Activated CD4-positive, alpha-beta T cell treated with anti-CD3 and anti-CD28 coated beads, Interleukin-2, amount 50 U/mL, for 4 hours (primary cell): ENCODE data around the gene ADAMTS16.

ENCODE experiments used
- DNase-seq, 2 experiments: peaks; one replicate each; pipeline ENCODE4 v3.0.0-alpha.2; 2020

ADAMTS16 gene

GRCh38 chr5:5318426-5319190, 178.5 kb downstream of the ADAMTS16 start:
- DNase-seq, result no peak

DNA sequence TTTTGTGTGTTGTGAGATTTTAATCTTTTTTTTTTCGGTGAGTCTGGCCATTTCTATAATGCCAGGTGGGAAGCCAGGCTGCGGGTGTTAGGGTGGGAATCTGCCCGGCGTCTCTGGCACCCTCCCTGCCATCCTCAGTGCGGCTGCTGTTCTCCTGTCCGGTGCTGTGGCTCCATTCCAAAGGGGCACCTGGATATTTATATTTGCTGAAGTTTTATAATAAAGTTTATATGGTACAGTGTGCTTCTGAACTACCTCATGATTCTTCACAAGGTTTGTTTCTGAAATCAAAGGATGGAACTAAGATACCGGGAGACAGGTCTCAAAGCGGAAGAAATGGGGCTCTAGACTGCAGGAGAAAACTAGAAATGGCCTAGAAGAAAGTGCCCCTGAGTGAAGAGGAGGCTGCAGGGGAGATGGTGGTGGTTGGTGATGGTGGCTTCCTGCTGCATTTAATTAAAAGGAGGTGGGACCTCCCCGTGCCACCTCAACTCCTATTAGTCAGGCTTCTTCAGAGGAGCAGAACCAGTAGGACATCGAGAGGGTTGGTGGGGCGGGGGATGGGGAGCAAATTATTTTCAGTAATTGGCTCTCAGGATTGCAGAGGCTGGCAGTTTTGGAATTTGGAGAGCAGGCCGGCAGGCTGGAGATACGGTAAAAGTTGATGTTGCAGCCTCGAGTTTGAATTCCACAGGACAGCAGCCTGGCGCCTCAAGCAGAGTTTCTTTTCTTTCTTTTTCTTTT, 180.1 kb downstream of the ADAMTS16 start:
- no peak for DNase-seq

DNA sequence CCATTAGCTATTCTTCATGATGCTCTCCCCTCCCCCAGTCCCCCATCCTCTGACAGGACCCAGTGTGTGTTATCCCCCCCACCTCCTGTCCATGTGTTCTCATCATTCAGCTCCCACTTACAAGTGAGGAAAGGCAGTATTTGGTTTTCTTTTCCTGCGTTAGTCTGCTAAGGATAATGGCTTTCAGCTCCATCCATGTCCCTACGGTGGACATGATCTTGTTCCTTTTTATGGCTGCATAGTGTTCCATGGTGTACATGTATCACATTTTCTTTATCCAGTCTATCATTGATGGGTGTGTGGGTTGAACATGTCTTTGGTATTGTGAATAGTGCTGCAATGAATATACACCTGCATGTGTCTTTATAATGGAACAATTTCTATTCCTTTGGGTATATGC, 181.0 kb downstream of the ADAMTS16 start:
- no peak for DNase-seq

GRCh38 chr5:5323551-5323950, 183.4 kb downstream of the ADAMTS16 start:
- no peak for DNase-seq

- no peak for DNase-seq
Measured at GRCh38 chr5:5326115-5326758, 186.1 kb downstream of the ADAMTS16 start.

- DNase-seq, result no peak
Measured at GRCh38 chr5:5327126-5327525, 187.0 kb downstream of the ADAMTS16 start.

DNA sequence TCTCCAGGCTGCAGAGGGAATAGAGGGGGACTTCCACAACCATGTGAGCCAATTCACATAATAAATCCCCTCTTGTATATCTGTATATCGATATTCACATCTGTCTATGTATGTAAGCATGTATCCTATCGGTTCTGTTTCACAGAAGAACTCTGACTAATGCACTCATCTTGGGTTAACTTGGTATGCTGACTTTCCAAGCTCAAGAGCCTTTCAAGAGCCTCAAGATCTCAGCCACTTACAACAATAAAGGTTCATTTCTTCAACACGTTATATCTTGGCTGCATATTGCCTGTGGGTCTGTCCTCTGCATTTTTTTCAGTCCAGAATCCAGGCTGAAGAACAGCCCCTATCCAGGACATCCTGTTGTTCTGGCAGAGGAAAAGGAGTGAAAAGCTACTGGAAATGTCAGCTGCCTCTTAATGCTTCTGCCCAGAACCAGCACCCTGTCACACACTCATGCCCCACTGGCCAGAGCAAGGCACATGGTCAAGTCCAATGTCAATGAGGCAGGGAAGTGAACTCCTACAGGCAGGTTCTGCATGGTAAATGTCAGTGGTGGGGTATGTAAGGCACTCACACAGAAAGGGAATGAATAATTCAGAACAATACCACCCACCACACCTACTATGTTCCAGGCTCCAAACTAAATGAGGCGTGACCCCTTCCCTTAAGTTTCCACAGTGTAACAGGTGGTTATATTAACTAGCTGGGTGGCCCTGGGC, 190.8 kb downstream of the ADAMTS16 start:
- no peak for DNase-seq

DNA sequence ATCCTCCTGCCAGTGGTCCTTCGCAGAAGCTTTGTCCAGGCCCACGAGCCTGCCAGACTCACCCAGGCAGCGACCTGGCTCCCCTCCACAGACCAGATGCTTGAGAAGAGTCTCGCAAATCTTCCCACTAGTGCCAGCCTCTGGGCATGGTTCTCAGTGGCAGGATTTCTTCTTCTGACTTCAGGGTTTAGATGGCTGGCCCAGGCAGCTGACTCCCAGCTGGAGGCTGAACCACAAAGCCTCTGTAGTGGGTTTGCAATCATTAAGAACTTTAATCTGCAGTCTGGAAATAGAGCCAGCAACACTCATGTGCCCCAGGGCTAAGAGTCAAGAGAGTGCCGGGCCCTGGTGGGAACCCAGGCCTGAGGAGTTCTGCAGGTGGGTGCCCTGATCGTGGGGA, 191.7 kb downstream of the ADAMTS16 start:
- no peak for DNase-seq

- no peak for DNase-seq
Measured at GRCh38 chr5:5332287-5332686, 192.2 kb downstream of the ADAMTS16 start.

- no peak for DNase-seq
Measured at GRCh38 chr5:5335107-5335506, 195.0 kb downstream of the ADAMTS16 start.

DNA sequence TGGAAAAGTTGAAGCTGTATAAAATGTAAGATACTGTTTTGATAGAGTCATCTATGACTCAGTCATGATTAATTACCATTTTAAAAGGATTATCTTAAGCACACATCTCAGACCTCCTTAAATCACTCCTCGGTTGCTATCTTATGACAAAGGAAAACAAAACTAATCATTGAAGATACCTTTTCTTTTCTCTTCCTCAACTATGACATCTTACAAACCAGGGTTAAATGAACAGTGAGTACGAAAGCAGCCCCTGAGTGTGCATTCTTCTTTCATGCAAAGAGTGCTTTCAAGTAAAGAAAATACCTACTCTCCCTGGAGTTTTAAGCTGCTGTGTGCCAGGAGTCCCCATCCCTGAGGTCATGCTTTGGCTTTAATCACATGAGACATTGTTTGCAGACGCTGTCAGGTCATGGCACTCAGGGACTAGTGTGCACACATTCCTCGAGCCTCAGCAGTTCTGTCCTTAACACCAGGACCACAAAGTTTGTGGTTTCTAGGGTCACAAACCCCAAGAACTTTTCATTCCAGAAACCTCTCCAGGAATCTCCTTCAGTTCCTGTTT, 195.7 kb downstream of the ADAMTS16 start:
- no peak for DNase-seq

GRCh38 chr5:5339257-5339656, 199.1 kb downstream of the ADAMTS16 start:
- no peak for DNase-seq

- no peak for DNase-seq
Measured at GRCh38 chr5:5340206-5340729, 200.1 kb downstream of the ADAMTS16 start.

- no peak for DNase-seq
Measured at GRCh38 chr5:5341531-5342292, 201.6 kb downstream of the ADAMTS16 start.

- no peak for DNase-seq
Measured at GRCh38 chr5:5342784-5343183, 202.7 kb downstream of the ADAMTS16 start.

DNA sequence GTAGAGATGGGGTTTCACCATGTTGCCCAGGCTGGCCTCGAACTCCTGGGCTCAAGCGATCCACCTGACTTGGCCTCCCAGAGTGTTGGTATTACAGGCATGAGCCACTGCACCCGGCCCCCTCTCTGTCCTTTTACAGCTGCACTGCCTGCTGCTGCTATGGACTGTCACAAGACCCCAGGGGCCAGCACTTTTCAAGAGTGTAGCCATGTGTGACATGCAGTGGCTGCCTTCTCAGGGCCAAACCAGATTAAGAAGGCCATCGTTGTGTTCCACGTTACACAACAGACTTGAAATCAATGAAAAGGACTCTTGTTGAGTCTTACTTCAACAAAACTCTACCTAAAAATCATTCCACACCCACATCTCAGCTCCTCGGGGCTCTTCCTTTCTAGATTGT, 203.4 kb downstream of the ADAMTS16 start:
- no peak for DNase-seq

GRCh38 chr5:5344051-5344571, 204.0 kb downstream of the ADAMTS16 start:
- DNase-seq, result no peak

- DNase-seq, result no peak
Measured at GRCh38 chr5:5344606-5345005, 204.5 kb downstream of the ADAMTS16 start.

- no peak for DNase-seq
Measured at GRCh38 chr5:5347442-5347841, 207.3 kb downstream of the ADAMTS16 start.

- no peak for DNase-seq
Measured at GRCh38 chr5:5348135-5348534, 208.0 kb downstream of the ADAMTS16 start.

DNA sequence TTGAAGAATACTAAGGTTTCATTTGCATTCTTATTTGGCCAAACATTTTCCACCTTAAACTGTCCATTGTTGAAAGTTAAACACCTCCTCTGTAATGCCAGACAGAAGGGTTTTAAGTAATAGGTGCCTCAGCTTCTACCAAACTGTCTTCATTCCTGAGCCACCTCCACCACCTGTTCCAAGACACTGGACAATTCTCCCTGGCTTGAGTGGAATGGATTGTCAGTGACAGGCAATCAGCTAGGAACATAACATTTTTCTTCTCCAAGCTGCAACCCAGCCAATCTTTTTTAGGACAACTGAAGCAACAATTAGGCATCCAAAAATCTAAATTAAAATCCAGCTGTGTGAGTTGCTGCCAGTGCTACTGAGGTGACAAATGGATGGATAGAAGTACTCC, 208.4 kb downstream of the ADAMTS16 start:
- no peak for DNase-seq

GRCh38 chr5:5350101-5350500, 210.0 kb downstream of the ADAMTS16 start:
- no peak for DNase-seq
